ENCODE data around the gene KDM6A.

- TF ChIP-seq, protein P1, sequence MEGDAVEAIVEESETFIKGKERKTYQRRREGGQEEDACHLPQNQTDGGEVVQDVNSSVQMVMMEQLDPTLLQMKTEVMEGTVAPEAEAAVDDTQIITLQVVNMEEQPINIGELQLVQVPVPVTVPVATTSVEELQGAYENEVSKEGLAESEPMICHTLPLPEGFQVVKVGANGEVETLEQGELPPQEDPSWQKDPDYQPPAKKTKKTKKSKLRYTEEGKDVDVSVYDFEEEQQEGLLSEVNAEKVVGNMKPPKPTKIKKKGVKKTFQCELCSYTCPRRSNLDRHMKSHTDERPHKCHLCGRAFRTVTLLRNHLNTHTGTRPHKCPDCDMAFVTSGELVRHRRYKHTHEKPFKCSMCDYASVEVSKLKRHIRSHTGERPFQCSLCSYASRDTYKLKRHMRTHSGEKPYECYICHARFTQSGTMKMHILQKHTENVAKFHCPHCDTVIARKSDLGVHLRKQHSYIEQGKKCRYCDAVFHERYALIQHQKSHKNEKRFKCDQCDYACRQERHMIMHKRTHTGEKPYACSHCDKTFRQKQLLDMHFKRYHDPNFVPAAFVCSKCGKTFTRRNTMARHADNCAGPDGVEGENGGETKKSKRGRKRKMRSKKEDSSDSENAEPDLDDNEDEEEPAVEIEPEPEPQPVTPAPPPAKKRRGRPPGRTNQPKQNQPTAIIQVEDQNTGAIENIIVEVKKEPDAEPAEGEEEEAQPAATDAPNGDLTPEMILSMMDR (conservative IDR thresholded peaks at IDR 0.05 in 1 of 2, IDR thresholded peaks at IDR 0.05 in 1 of 2; ENCODE audit: low read depth in 1 of 2, low read length in 2 of 2) = no peak
- TF ChIP-seq EZH2 (IDR thresholded peaks at IDR 0.05; ENCODE audit: low read length, missing control alignments) = no peak
Measured at GRCh38 chrX:45046417-45046816, 173.4 kb downstream of the KDM6A start.
